CD14-positive monocyte (primary cell): ENCODE measurements around the gene LRRC61. TPM values are rescaled to one million over a fixed set of nuclear protein-coding genes. Genes with fewer than 3 reads are reported as not detected.

Experiments used
- DNase-seq, 3 donors: peaks; one replicate each; pipeline ENCODE4 v3.0.0-alpha.2; 2011 to 2022
- H2AFZ ChIP-seq: 2 replicates; pipeline ENCODE4 v1.6.0; 2012; ENCODE audit warnings: mild to moderate bottlenecking, low read depth, low read length, inconsistent platforms; ENCODE audit not compliant: insufficient read depth, poor library complexity, severe bottlenecking
- H3K27ac ChIP-seq, 2 donors: 1 replicate in 1 of 2; 2 replicates in 1 of 2; pipeline ENCODE4 v1.5.1; 2012 to 2013; ENCODE audit warnings: low read length in 2 of 2, control low read depth in 1 of 2, inconsistent platforms in 1 of 2, low read depth in 1 of 2, mild to moderate bottlenecking in 1 of 2
- H3K27me3 ChIP-seq, 2 donors: one replicate each; pipeline versions ENCODE4 v1.6.0 to v1.6.1; 2011 to 2013; ENCODE audit warnings: low read length in 2 of 2; ENCODE audit not compliant: control insufficient read depth in 2 of 2, insufficient read depth in 2 of 2
- H3K36me3 ChIP-seq, 2 donors: replicated peaks in 1 of 2; 1 replicate in 1 of 2; 2 replicates in 1 of 2; pipeline versions ENCODE4 v1.5.1 to v1.6.1; 2012 to 2013; ENCODE audit warnings: low read length in 2 of 2, control low read depth in 1 of 2, inconsistent platforms in 1 of 2, mild to moderate bottlenecking in 1 of 2; ENCODE audit not compliant: insufficient read depth in 2 of 2, control insufficient read depth in 1 of 2
- H3K4me1 ChIP-seq, 2 donors: 1 replicate in 1 of 2; 2 replicates in 1 of 2; pipeline versions ENCODE4 v1.5.1 to v1.6.1; 2012 to 2013; ENCODE audit warnings: low read length in 2 of 2, control low read depth in 1 of 2, inconsistent platforms in 1 of 2, mild to moderate bottlenecking in 1 of 2, moderate library complexity in 1 of 2; ENCODE audit not compliant: insufficient read depth in 2 of 2, control insufficient read depth in 1 of 2
- H3K4me2 ChIP-seq: replicated peaks from 2 replicates; pipeline ENCODE3; 2012; ENCODE audit warnings: low read length, moderate library complexity, mild to moderate bottlenecking; ENCODE audit not compliant: poor library complexity, severe bottlenecking; ENCODE audit errors: extremely low read depth
- H3K4me3 ChIP-seq, 3 experiments: fragments of 200-600 bp in 1 of 3; sonication (generic) in 1 of 3; replicated peaks in 1 of 3; 1 replicate in 2 of 3; 2 replicates in 1 of 3; pipeline ENCODE4 v1.5.1; 2011 to 2013; ENCODE audit warnings: low read length in 3 of 3, mild to moderate bottlenecking in 3 of 3, control low read depth in 2 of 3, low read depth in 2 of 3, inconsistent platforms in 1 of 3, moderate library complexity in 1 of 3
- H3K79me2 ChIP-seq: 2 replicates; pipeline ENCODE4 v1.6.0; 2012; ENCODE audit warnings: mild to moderate bottlenecking, control low read depth, inconsistent platforms, low read length, moderate library complexity; ENCODE audit not compliant: insufficient read depth
- H3K9ac ChIP-seq: 2 replicates; pipeline ENCODE4 v1.6.0; 2017; ENCODE audit warnings: low read length, mild to moderate bottlenecking; ENCODE audit not compliant: insufficient read depth, poor library complexity, severe bottlenecking
- H3K9me3 ChIP-seq, 2 donors: replicated peaks in 1 of 2; 1 replicate in 1 of 2; 2 replicates in 1 of 2; pipeline versions ENCODE4 v1.5.1 to v1.6.1; 2012 to 2013; ENCODE audit warnings: low read length in 2 of 2, control low read depth in 1 of 2; ENCODE audit not compliant: control insufficient read depth in 1 of 2, insufficient read depth in 1 of 2
- H4K20me1 ChIP-seq: 2 replicates; pipeline ENCODE4 v1.6.0; 2012; ENCODE audit warnings: mild to moderate bottlenecking, low read length, control low read depth, moderate library complexity; ENCODE audit not compliant: insufficient read depth
- H3K27ac Mint-ChIP-seq, 7 donors: one replicate each; pipeline ENCODE4 v1.8.0; 2020; ENCODE audit warnings: mild to moderate bottlenecking in 7 of 7, mixed read lengths in 7 of 7, moderate library complexity in 6 of 7, inconsistent platforms in 2 of 7
- H3K27me3 Mint-ChIP-seq, 3 donors: one replicate each; pipeline ENCODE4 v1.8.0; 2021 to 2022; ENCODE audit warnings: low read depth in 3 of 3, mild to moderate bottlenecking in 3 of 3, mixed read lengths in 3 of 3, moderate library complexity in 3 of 3, inconsistent platforms in 1 of 3
- H3K36me3 Mint-ChIP-seq, 2 donors: one replicate each; pipeline ENCODE4 v1.8.0; 2020; ENCODE audit warnings: mixed read lengths in 2 of 2, inconsistent platforms in 1 of 2, mild to moderate bottlenecking in 1 of 2
- H3K4me1 Mint-ChIP-seq: one replicate; pipeline ENCODE4 v1.8.0; 2020; ENCODE audit warnings: mild to moderate bottlenecking, mixed read lengths
- H3K4me3 Mint-ChIP-seq, 2 donors: one replicate each; pipeline ENCODE4 v1.8.0; 2020; ENCODE audit warnings: mild to moderate bottlenecking in 2 of 2, mixed read lengths in 2 of 2, moderate library complexity in 1 of 2
- H3K9me3 Mint-ChIP-seq, 7 donors: one replicate each; pipeline ENCODE4 v1.8.0; 2020 to 2022; ENCODE audit warnings: mixed read lengths in 7 of 7, mild to moderate bottlenecking in 6 of 7, moderate library complexity in 6 of 7, inconsistent platforms in 2 of 7
- WGBS: methylation state at CpG from one replicate; pipeline ENCODE4 v1.1.5; 2013; ENCODE audit warnings: missing lambda C conversion rate; ENCODE audit not compliant: insufficient coverage; 5-methylcytosine and 5-hydroxymethylcytosine counted together
- intact Hi-C, 2 donors: fragments of 100-400 bp; cut with micrococcal nuclease; formaldehyde crosslinking; loops; one replicate each; pipeline versions ENCODE4 v1.15.0 to v1.15.1; 2023
- polyA plus RNA-seq, 3 donors: library from polyadenylated mRNA; depleted of rRNA in 1 of 3; unstranded in 2 of 3; stranded (reverse) in 1 of 3; fragments of 300-500 nt in 2 of 3; fragments of >200 nt in 1 of 3; fragmentation: Illumina TruSeq in 2 of 3; gene quantifications; 1 replicate in 2 of 3; 2 replicates in 1 of 3; pipeline ENCODE4 v1.2.3, GENCODE V29; 2012 to 2021
- TF ChIP-seq, protein P1 (sequence below): fragments of 200-600 bp; IDR thresholded peaks from one replicate; pipeline ENCODE4 v1.8.0; 2022; ENCODE audit warnings: antibody characterized with exemption, mild to moderate bottlenecking

LRRC61 gene
- polyA plus RNA-seq, 3 donors: 1.4 to 8.6 (median 5.7) TPM

DNA sequence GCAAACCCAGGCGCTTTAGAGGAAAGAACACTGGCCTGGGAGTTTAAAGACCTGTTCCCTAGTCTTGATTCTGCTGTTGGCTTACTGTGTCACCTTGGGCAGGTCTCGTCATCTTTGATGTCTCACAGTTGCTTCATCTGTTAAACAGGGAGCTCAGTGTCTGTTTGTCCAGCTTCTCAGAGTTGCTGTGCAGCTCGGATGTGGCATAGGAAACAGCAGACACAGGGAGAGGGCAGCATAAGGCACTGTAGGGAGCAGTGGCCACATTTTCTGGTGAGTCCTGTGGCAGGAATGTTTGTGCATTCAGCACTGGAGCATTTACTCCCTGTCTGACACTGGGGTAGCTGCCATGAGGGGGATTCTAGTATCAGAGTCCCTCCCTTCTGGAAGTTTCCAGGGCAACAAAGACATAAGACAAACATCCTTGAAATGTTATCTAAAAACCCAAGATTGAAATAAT lies 47.5 kb downstream of the LRRC61 start:
- Mint-ChIP-seq H3K36me3 (peaks cover 24 to 47% of the 10 kb centered on the region in 2 donors), H3K4me3 (no peak overlapping the region), H3K27ac (peak overlapping the region in 5 of 7 donors; percentile 12 to 96 (median 50)), H3K4me1 (peaks cover 46% of the 10 kb centered on the region), H3K27me3 (no peaks in the 10 kb centered on the region), H3K9me3 (peaks cover 0 to 2% (median 0%) of the 10 kb centered on the region in 7 donors)
- Histone ChIP-seq H3K79me2 (peaks cover 57% of the 10 kb centered on the region), H3K4me1 (peaks cover 37 to 51% of the 10 kb centered on the region in 2 donors), H3K9me3 (no peaks in the 10 kb centered on the region), H4K20me1 (peaks cover 57% of the 10 kb centered on the region), H3K4me2 (peak overlapping the region; percentile 95), H3K9ac (no peak overlapping the region), H3K4me3 (no peak overlapping the region), H3K27me3 (no peaks in the 10 kb centered on the region), H3K27ac (no peak overlapping the region), H3K36me3 (peaks cover 33 to 44% of the 10 kb centered on the region in 2 donors), H2AFZ (no peak overlapping the region)
- DNase-seq: no peak
- TF ChIP-seq, protein P1, sequence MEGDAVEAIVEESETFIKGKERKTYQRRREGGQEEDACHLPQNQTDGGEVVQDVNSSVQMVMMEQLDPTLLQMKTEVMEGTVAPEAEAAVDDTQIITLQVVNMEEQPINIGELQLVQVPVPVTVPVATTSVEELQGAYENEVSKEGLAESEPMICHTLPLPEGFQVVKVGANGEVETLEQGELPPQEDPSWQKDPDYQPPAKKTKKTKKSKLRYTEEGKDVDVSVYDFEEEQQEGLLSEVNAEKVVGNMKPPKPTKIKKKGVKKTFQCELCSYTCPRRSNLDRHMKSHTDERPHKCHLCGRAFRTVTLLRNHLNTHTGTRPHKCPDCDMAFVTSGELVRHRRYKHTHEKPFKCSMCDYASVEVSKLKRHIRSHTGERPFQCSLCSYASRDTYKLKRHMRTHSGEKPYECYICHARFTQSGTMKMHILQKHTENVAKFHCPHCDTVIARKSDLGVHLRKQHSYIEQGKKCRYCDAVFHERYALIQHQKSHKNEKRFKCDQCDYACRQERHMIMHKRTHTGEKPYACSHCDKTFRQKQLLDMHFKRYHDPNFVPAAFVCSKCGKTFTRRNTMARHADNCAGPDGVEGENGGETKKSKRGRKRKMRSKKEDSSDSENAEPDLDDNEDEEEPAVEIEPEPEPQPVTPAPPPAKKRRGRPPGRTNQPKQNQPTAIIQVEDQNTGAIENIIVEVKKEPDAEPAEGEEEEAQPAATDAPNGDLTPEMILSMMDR: no peak
- 92% methylated on average over 3 of the region's 3 CpGs for WGBS
- intact Hi-C loops: loop anchor here in 1 of 2 donors (1.0 to 10.0 kb wide), 2 partner anchors 8 to 714 kb away; partner anchors contain the start of genes AGAP3, FASTK and TMUB1

DNA sequence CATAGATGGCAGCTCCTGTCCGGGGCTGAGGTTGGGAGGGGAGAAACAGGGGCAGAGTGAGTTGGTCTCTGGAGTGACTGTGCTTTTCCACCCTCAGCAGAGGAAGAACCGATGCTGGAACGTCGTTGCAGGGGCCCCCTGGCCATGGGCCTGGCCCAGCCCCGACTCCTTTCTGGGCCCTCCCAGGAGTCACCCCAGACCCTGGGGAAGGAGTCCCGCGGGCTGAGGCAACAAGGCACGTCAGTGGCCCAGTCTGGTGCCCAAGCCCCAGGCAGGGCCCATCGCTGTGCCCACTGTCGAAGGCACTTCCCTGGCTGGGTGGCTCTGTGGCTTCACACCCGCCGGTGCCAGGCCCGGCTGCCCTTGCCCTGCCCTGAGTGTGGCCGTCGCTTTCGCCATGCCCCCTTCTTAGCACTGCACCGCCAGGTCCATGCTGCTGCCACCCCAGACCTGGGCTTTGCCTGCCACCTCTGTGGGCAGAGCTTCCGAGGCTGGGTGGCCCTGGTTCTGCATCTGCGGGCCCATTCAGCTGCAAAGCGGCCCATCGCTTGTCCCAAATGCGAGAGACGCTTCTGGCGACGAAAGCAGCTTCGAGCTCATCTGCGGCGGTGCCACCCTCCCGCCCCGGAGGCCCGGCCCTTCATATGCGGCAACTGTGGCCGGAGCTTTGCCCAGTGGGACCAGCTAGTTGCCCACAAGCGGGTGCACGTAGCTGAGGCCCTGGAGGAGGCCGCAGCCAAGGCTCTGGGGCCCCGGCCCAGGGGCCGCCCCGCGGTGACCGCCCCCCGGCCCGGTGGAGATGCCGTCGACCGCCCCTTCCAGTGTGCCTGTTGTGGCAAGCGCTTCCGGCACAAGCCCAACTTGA lies 48.2 kb downstream of the LRRC61 start:
- no peak overlapping the region for H3K9ac ChIP-seq
- TF ChIP-seq, protein P1: no peak
- no peak overlapping the region for H3K4me2 ChIP-seq
- peaks cover 30 to 44% of the 10 kb centered on the region in 2 donors for H3K4me1 ChIP-seq
- H3K4me3 ChIP-seq: no peak overlapping the region
- Mint-ChIP-seq H3K4me1 (peaks cover 41% of the 10 kb centered on the region), H3K27ac (peak overlapping the region in 2 of 7 donors; percentile 12 to 48), H3K4me3 (no peak overlapping the region), H3K36me3 (peaks cover 26 to 52% of the 10 kb centered on the region in 2 donors), H3K9me3 (peaks cover 0 to 2% (median 0%) of the 10 kb centered on the region in 7 donors), H3K27me3 (no peaks in the 10 kb centered on the region)
- no peaks in the 10 kb centered on the region for H3K9me3 ChIP-seq
- H3K36me3 ChIP-seq: peaks cover 33 to 44% of the 10 kb centered on the region in 2 donors
- no peaks in the 10 kb centered on the region for H3K27me3 ChIP-seq
- peaks cover 57% of the 10 kb centered on the region for H3K79me2 ChIP-seq
- H2AFZ ChIP-seq: no peak overlapping the region
- DNase-seq: no peak
- WGBS: 93% methylated on average over 46 of the region's 48 CpGs
- H4K20me1 ChIP-seq: peaks cover 57% of the 10 kb centered on the region
- intact Hi-C loops: loop anchor here in 1 of 2 donors (10.0 kb wide), 1 partner anchor 713 kb away; the partner anchor contains the start of genes AGAP3, FASTK and TMUB1
- H3K27ac ChIP-seq: no peak overlapping the region
